DMS153 treated with DMSO at 0.1 percent for 48 hours (cell line): Measurements from ENCODE around the gene TMEM234.

Source experiments
- DNase-seq: peaks from one replicate; lab custom pipeline; 2025; ENCODE audit not compliant: unreplicated experiment; lab: John Stamatoyannopoulos, UW

TMEM234 gene

DNA sequence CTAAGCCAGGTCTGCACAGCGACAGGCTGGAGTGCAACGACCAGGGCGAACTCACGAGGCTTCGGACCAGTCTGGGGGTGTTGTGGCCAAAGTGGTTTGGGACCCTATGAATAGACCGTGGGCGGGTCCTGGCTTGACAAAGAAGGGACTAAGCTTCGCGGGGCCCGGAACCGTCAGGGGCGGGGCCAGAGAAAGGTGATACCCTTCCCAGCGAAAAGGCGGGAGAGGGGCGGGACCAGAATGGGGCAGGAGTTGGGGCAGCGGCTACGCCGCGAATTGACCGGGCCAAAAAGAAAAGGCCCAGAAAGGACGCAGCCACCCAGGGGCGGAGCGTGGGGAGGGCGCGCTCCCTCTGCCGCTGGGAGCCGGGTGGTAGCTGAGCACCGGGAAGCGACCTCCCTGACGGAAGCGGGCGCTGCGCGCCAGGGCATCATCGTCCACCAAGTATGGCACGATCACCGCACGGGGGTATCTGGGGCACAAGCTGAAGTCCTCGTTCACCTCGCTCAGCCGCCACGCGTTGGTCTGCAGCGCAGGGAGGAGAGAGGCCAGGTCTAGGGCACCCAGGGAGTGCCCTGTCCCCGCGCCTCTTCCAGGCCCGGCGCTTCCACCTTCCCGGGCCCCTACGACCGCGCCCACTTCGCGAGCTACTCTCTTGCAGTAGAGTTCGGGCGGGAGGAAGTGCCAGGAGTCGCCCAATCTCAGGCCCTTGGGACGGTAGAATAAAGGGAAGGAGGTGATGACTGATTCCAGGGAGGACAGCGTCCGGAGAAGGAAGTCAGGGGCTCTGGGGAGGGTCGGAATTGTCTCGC lies 18.2 kb upstream of the TMEM234 start:
- DNase-seq = peak; percentile 99

- DNase-seq = peak; percentile 80
Observed at GRCh38 chr1:32239790-32240139, 17.6 kb upstream of the TMEM234 start.

DNA sequence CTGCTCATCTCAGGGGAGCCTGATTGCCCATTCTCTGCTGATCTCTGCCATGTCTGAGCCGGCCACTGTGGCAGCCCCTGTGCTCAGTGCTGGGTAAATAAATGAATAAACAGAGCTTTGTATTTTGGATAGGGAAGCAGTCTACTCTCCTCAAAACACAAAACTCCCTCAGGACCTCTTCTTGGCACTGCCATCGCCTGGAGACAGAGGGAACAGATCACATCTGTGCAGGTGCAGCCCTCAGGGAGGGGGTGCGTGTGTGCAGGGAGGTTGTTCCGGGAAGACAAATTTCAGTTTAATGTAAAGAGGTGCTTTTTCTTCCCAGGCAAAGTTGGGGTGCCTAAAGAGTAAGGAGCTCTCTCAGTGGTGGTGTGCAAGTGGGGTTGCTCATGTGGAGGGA lies 17.2 kb upstream of the TMEM234 start:
- peak; percentile 80 for DNase-seq

DNA sequence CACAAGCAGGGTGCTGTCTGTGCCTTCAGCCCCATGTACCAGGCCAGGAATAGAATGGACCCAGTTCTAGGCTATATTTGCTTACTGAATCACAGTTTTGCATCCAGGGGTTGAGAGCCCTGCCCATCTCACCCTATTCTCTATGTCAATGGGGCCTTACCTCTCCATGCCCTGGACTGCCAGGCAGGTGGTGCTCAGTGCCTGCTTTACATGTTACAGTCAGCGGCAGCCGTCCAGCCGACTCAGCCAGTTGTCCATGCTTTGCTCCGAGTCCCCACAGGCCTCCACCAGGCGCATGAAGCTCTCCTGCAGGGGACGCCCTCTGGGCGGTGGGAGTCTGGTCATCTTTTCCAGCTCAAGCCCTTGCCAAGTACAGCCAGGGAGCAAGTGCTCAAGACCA lies 12.6 kb upstream of the TMEM234 start:
- no peak for DNase-seq

DNA sequence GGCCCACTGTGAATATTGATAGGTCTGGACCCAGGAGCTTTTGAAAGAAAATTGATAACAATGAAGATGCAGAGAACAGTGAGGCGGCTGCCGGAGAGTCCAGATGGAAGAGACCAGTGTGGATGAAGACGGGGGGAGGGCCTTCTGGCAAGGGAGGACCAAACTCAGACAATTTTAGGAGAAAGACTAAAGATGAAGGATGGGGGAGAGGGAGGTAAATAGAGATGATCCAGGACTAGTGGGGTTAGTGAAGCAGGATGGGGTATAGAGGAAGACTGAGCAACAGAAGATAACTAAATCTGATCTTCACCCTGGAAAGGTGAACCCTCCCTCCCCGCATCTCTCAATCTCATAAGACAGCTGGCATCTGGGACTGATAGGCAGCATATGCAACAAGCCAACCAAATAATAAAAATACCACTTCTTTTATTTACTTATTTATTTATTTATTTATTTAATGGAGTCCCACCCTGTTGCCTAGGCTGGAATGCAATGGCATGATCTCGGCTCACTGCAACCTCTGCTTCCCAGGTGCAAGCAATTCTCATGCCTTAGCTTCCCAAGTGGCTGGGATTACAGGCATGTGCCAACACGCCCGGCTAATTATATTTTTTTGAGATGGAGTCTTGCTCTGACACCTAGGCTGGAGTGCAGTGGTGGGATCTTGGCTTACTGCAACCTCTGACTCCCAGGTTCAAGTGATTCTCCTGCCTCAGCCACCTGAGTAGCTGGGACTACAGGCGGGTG lies 10.6 kb upstream of the TMEM234 start:
- no peak for DNase-seq

DNA sequence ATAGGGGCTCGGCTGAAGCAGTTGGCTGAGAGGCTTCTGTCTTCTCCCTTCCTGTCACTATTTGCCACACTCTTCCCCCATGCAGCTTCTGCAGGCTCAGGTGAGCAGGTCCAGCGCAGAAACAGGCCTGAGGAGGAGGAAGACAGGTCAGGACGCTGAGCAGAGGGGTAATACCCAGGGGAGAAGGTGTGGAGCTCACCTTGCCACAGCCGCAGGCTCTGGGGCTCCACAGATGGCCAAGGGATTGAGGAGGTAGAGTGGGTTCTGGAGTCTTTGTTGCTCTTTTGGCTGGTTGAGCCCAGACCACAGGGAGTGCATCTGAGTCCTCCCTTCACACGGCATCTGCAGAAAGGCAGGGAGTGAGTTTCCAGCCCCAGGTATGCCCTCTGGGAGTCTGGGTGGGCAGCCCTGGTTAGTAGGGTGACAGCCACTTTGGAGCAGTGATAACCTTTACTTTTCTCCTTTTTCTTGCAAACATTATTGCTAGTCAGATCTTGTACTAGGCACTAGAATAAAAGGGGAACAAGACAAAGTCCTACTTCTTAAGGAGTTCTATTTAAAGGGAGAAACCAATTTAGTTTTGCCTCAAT lies 9.8 kb upstream of the TMEM234 start:
- no peak for DNase-seq

- DNase-seq = no peak
Observed at GRCh38 chr1:32228771-32229170, 6.6 kb upstream of the TMEM234 start.

GRCh38 chr1:32224285-32224684 lies 2.1 kb upstream of the TMEM234 start:
- DNase-seq = no peak

DNA sequence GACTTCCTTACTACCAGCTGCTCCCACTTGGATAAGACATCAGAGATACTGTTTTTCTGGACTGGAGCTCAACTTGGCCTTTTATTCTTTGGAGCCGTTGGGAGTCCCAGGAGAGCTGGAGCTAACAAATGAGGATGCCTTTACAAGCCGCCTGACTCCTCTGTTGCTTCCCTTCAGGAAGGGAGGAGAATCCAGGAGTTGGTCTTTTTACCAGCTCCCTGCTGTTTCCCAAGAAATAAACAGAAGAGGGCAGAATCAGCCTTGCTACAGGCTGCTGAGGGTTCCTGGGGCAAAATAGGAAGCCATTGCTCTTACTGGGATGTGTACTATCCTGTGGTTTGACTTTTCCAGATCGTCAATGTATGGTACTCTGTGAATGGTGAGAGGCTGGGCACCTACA lies 1.5 kb upstream of the TMEM234 start:
- no peak for DNase-seq

- no peak for DNase-seq
Observed at GRCh38 chr1:32221581-32221979, 573 bp downstream of the TMEM234 start.

DNA sequence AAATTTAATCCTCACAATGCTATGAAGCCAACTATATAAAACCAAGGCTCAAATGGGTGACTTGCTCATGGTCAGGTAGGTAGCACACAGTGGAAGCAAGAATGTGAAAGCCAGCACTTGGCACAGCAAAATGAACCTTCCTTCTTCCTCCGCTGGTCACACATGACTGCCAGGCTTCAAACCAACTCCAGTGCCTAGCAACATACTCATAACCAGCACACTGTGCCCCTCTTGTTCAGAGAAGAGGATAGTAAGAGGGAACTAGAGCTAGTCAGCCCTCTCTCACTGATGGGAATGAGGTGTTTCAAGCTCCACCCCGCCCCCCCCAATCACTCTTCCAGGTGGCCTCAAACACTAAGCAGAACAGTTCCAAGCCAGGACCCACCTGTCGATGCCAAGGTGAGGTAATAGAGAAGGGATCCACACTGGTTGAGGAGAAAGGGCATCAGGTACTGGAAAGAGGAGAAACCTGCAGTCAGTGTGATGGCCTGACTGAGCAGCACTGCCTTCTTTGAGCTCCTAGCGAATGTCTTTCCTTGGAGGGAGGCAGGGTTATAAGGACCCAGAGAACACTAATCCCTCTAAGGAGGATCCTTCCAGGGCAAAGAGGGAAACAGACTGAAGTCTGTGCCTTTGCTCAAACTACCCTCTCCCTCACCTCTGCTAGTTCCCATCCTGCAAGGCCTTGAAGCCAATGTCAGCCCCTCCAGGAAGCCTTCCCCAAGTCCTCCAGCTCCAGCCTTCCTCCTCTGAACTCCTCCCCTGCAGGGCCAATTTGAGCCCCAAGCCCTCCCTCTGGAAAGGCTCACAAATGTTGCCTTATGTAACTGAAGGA lies 1.2 kb downstream of the TMEM234 start:
- no peak for DNase-seq

DNA sequence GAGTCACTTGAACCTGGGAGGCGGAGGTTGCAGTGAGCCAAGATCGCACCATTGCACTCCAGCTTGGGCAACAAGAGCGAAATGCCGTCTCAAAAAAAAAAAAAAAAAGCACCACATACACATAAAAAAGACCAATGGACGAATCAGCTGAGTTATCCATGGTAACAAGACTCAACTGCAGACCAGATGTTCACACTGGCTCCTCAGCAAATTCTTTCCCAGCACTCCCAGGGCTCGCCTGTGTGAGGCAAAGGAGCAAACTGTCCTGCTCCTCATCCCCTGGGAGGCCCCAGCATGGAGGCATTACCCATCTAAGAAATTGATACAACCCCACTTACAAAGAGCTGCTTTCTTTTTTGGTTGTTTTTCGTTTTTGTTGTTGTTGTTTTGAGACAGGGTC lies 3.1 kb downstream of the TMEM234 start:
- DNase-seq = no peak

GRCh38 chr1:32216566-32216965 lies 5.6 kb downstream of the TMEM234 start:
- DNase-seq = no peak

GRCh38 chr1:32215629-32216480 lies 6.3 kb downstream of the TMEM234 start:
- peak; percentile 98 for DNase-seq

DNA sequence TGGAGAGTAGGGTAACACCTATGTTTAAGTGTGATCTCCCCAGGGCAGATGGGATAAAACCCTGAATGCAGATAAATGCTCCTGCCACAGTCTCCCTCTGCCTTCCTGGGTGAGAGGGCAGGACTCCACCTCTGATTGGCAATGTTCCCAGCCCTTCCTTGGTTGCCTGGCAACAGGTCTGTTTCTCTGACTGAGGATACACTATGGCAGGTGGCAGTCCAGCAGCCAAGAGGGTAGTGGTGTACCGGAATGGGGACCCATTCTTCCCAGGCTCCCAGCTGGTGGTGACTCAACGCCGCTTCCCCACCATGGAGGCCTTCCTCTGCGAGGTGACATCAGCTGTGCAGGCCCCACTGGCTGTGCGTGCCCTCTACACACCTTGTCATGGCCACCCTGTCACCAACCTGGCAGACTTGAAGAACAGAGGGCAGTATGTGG lies 13.2 kb downstream of the TMEM234 start, which contains the start of gene DCDC2B:
DCDC2B (plus strand) TSS at position 199 of the 438 bp plus-strand sequence; CDS start at position 204, 5 bp downstream.
- peak; percentile 100 for DNase-seq

- DNase-seq = no peak
Observed at GRCh38 chr1:32208469-32208868, 13.7 kb downstream of the TMEM234 start.

GRCh38 chr1:32205401-32206370 lies 16.5 kb downstream of the TMEM234 start, which contains the start of gene IQCC:
IQCC (plus strand) TSS chr1:32205671; CDS start chr1:32205682, 11 bp downstream.
- DNase-seq = peak; percentile 99

- no peak for DNase-seq
Observed at GRCh38 chr1:32204943-32205361, 17.2 kb downstream of the TMEM234 start.
